HG03565 (cell line): ENCODE results near the gene TMUB2.
A peak's percentile ranks its signal among the peaks of the same experiment; 100 is the strongest.

Experiments
- ATAC-seq: cut with Tn5 transposase; IDR thresholded peaks from one replicate; pipeline ENCODE4 v1.9.1; 2021; ENCODE audit warnings: mild to moderate bottlenecking, moderate library complexity; ENCODE audit not compliant: unreplicated experiment

TMUB2 gene

DNA sequence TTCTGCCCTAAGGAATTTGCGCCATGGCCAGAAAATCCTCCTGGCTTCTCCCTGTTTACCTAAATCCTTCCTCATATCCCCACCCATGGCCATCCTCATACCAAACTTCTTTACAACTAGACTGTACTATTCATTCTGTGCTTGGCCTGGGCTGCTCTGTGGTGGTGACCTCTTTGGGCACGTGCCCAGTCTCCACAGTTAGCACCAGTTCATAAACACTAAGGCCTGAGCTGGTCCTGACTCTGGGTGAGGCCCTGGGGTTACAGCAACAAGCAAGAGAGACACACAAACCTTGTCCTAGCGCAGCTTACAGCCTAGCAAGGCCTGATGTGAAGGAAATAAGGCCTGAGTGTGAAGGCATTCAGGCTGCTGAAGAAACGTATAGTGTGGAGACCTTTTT, 16.0 kb downstream of the TMUB2 start:
- ATAC-seq: no peak

- ATAC-seq: no peak
Observed at GRCh38 chr17:44203731-44204440, 17.1 kb downstream of the TMUB2 start.

DNA sequence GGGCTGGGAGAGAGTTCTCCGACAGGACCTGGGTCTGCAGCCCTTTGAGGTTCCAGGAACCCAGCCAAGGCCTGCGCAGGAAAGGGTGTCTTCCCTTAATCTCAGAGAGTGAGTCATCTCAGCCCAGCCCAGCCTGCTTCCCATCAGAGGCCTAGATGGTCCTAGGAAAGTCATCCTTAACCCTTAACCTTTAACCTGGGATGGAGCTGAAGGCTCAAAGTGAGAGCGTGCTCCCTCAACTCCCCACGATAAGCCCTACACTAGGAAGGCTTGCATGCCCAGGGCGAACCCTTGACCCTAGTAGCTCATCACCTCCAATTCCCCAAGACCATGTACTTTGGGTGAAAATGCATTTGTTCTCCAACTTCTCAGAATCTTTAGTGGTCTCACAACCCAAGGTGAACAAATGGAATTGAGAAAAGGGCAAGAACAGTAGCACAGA, 17.7 kb downstream of the TMUB2 start:
- no peak for ATAC-seq

GRCh38 chr17:44205962-44206824, 19.4 kb downstream of the TMUB2 start:
- ATAC-seq: no peak

DNA sequence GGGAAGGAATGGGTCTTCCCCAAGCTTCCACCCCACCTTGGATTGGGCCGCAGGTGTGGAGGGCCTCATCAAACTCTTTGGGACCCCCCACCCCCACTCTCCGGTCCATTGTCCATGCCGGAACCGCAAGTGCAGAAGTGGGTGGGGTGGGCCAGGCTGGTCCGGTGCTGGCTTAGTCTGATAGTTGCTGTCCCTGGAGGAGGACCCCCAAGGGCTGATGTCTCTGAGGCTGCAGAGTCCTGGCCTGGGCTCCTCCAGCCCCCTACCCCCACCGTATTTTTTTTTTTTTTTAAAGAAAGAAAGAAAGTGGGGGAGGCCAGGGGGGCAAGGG, 20.0 kb downstream of the TMUB2 start:
- ATAC-seq: no peak

DNA sequence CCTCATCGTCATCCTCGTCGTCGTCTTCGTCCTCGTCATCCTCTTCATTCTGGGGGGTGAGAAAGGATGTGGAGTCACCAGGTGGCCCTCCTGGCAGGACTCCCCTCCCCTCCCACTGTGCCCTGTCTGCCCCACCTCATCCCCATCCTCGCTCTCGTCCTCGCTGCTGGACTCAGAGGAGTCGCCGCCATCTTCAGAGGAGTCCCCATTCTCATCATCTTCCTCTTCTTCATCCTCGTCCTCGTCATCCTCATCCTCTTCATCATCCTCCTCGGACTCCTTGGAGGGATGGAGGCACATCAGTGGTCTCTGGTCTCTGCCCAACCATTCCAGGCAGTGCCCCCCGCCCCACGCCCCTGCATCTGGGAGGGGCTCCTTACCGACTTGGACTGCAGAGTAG, 20.5 kb downstream of the TMUB2 start:
- ATAC-seq: no peak

DNA sequence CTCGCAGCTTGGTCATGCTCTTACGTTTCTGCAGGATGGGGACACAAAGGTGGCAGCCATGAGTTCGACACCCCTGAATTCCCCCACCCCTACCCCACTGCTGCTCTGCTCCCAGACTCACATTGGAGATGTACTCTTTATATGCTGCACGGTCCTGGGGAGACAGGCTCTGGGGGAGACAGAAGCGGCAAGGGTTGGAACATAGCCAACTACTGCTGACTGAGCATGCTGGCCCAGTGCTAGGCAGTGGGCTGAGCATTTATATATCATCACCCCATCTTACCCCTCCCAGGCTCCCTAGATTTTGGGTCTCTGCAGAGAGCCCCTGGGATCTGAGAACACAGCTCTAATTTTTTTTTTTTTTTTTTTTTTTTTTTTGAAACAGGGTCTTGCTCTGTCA, 21.0 kb downstream of the TMUB2 start:
- no peak for ATAC-seq

GRCh38 chr17:44209786-44210341, 23.1 kb downstream of the TMUB2 start:
- ATAC-seq: no peak

- peak; percentile 80 for ATAC-seq
Observed at GRCh38 chr17:44210342-44211192, 23.8 kb downstream of the TMUB2 start.

DNA sequence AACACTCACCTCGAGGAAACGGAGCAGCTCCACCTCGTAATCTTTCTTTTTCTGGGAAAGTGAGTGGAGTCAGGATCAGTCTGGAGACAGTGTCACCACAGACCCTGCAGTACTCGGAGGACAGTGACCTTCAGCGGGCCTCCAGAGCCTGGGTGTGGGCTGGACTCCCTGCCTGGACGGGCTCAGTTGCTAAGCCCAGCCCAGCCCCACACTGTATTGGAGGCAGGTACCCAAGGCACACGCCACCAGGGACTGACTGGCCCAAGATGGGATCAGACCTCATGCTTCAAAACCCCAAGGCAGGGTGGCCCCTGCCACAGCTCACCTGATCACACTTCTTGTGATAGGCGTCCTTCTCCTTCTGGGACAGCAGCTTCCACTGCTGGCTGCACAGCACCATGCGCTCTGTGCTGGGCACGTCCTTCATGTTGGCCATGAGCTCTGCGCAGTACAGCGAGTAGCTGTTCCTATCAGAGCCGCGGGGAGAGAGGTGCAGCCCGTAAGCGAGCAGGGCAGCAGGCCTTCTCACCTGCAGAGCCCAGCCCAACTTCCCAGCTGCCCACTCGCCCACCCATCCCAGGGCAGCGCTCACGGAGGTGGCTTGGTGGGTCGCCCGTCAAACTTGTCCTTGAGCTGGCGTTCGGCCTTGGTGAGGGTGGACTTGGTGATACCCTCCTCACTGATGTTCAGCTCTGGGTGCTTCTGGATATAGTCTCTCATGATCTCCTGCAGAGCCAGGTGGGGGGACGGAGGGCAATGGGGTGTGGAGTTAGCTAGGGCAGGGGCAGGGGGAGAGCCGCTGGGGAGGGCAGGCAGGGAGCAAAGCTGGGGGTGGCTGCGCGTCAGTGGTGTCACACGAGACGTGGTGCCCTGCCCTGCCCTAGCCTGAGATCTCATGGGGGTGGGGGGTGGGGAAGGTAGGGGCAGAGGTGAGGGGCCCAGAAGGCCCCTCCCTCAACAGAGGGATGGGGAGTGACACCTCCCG, 24.8 kb downstream of the TMUB2 start:
- no peak for ATAC-seq

GRCh38 chr17:44212507-44213402, 26.0 kb downstream of the TMUB2 start:
- no peak for ATAC-seq

GRCh38 chr17:44213403-44214229, 26.8 kb downstream of the TMUB2 start:
- ATAC-seq: no peak

- no peak for ATAC-seq
Observed at GRCh38 chr17:44214230-44214494, 27.4 kb downstream of the TMUB2 start.

- ATAC-seq: no peak
Observed at GRCh38 chr17:44214896-44215295, 28.1 kb downstream of the TMUB2 start.

GRCh38 chr17:44216173-44216572, 29.4 kb downstream of the TMUB2 start:
- no peak for ATAC-seq

DNA sequence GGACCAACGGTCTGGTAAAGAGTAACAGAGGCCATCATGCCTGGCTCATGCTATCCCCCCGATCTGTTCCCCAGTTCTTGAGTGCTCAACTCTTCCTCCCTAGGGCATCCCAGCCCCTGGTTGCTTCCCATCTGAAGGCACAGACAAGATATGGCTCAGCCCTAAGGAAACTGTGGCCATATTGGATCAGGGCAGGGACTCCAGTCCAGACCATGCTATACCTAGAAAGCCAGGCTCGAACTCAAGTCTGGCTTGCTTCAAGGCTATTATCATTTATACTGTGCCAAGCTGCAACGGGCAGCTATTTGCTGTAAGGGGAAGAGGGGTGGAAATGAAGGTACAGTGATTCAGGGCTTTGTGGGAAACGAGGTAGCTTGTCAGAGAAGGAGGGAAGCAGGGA, 29.9 kb downstream of the TMUB2 start:
- no peak for ATAC-seq

DNA sequence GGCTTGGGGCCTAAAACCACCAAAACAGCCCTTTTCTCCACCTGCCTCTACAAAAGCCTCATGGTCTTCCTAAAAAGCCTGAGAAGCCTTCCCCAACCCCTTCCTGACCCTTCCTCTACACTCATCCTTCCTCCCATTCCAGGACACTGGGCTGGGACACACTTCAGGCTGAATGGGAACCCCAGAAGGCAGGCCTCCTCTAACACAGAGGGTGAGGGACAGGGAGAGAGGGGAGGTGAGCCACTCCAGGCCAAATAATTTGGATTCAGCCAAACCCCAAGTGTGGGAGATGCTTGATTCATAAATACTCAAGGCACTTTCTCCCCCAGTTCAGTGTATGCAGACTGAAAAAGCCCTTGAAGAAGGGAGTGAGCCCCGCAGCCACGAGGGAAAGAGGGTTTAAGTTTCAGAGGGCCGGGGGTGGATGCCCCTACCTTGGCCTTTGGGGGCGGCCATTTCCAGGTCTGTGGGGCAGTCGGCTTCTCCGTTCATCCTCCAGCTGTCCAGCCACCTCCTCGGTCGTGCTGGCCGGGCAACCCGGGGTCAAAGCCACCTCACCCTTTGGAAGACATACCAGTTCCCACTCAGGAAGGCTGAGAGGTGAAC, 31.1 kb downstream of the TMUB2 start:
- ATAC-seq: no peak
